Nephron (organoid): Measurements from ENCODE around the gene MMD.
"Not testable (repeated sequence)": the region's sequence is repeated elsewhere in the genome, so short reads cannot be mapped to it uniquely, and the experiment has no call there.

Source experiments
- H3K27ac Mint-ChIP-seq, 3 experiments: 2 replicates each; pipeline ENCODE4 v1.8.0; 2020; ENCODE audit warnings: mixed read lengths in 3 of 3, mild to moderate bottlenecking in 2 of 3, moderate library complexity in 1 of 3
- H3K27me3 Mint-ChIP-seq: 2 replicates; pipeline ENCODE4 v1.8.0; 2021; ENCODE audit warnings: low read depth, mild to moderate bottlenecking, moderate library complexity, mixed read lengths
- H3K36me3 Mint-ChIP-seq: 2 replicates; pipeline ENCODE4 v1.8.0; 2020; ENCODE audit warnings: low read depth, mixed read lengths
- H3K4me1 Mint-ChIP-seq: 2 replicates; pipeline ENCODE4 v1.8.0; 2020; ENCODE audit warnings: mixed read lengths
- H3K4me3 Mint-ChIP-seq, 3 experiments: 2 replicates each; pipeline ENCODE4 v1.8.0; 2020; ENCODE audit warnings: mild to moderate bottlenecking in 3 of 3, mixed read lengths in 3 of 3, moderate library complexity in 2 of 3
- H3K9me3 Mint-ChIP-seq: 2 replicates; pipeline ENCODE4 v1.8.0; 2020; ENCODE audit warnings: mixed read lengths
- CTCF ChIP-seq, 3 experiments: fragments of 200-600 bp; sonication (generic); IDR thresholded peaks; one replicate each; pipeline ENCODE4 v1.5.0; 2021; ENCODE audit warnings: antibody characterized with exemption in 3 of 3; ENCODE audit not compliant: unreplicated experiment in 3 of 3

Gene MMD

GRCh38 chr17:55426851-55427586, 5.4 kb upstream of the MMD start:
- no peaks in the 10 kb centered on the region for H3K36me3 Mint-ChIP-seq
- H3K27ac Mint-ChIP-seq: no peak overlapping the region
- TF ChIP-seq CTCF (IDR thresholded peaks at IDR 0.05; ENCODE audit: unreplicated experiment in 3 of 3): no peak
- H3K4me1 Mint-ChIP-seq: peaks cover 11% of the 10 kb centered on the region
- H3K27me3 Mint-ChIP-seq: peaks cover 20% of the 10 kb centered on the region
- no peaks in the 10 kb centered on the region for H3K9me3 Mint-ChIP-seq
- H3K4me3 Mint-ChIP-seq: no peak overlapping the region

GRCh38 chr17:55424893-55425540, 3.4 kb upstream of the MMD start:
- Mint-ChIP-seq H3K9me3 (no peaks in the 10 kb centered on the region), H3K36me3 (no peaks in the 10 kb centered on the region), H3K4me1 (peaks cover 9% of the 10 kb centered on the region), H3K4me3 (no peak overlapping the region), H3K27me3 (peaks cover 21% of the 10 kb centered on the region), H3K27ac (no peak overlapping the region)
- TF ChIP-seq CTCF (IDR thresholded peaks at IDR 0.05; ENCODE audit: unreplicated experiment in 3 of 3): no peak

- H3K9me3 Mint-ChIP-seq: no peaks in the 10 kb centered on the region
- peaks cover 16% of the 10 kb centered on the region for H3K4me1 Mint-ChIP-seq
- H3K27me3 Mint-ChIP-seq: peaks cover 21% of the 10 kb centered on the region
- peaks cover 11% of the 10 kb centered on the region for H3K36me3 Mint-ChIP-seq
- no peak for TF ChIP-seq CTCF (IDR thresholded peaks at IDR 0.05; ENCODE audit: unreplicated experiment in 3 of 3)
- H3K27ac Mint-ChIP-seq: no peak overlapping the region
- peak overlapping the region; percentile 60 to 78 (median 74) for H3K4me3 Mint-ChIP-seq
Measured at GRCh38 chr17:55423535-55423934, 1.9 kb upstream of the MMD start.

GRCh38 chr17:55422828-55423164, 1.2 kb upstream of the MMD start:
- peaks cover 18% of the 10 kb centered on the region for H3K36me3 Mint-ChIP-seq
- H3K4me1 Mint-ChIP-seq: peaks cover 19% of the 10 kb centered on the region
- peaks cover 21% of the 10 kb centered on the region for H3K27me3 Mint-ChIP-seq
- H3K27ac Mint-ChIP-seq, H3K9me3 Mint-ChIP-seq: not testable (repeated sequence)
- peak overlapping the region; percentile 60 to 78 (median 74) for H3K4me3 Mint-ChIP-seq

GRCh38 chr17:55420776-55421178, 858 bp downstream of the MMD start:
- Mint-ChIP-seq H3K36me3 (peaks cover 31% of the 10 kb centered on the region), H3K9me3 (peaks cover 3% of the 10 kb centered on the region), H3K4me1 (peaks cover 33% of the 10 kb centered on the region), H3K4me3 (peak overlapping the region; percentile 92 to 93 (median 92)), H3K27me3 (peaks cover 20% of the 10 kb centered on the region), H3K27ac (peak overlapping the region; percentile 23 to 83 (median 60))
- no peak for TF ChIP-seq CTCF (IDR thresholded peaks at IDR 0.05; ENCODE audit: unreplicated experiment in 3 of 3)

GRCh38 chr17:55420067-55420775, 1.4 kb downstream of the MMD start:
- Mint-ChIP-seq H3K27ac (peak overlapping the region; percentile 23 to 83 (median 60)), H3K27me3 (peaks cover 15% of the 10 kb centered on the region), H3K36me3 (peaks cover 33% of the 10 kb centered on the region), H3K9me3 (peaks cover 3% of the 10 kb centered on the region), H3K4me1 (peaks cover 34% of the 10 kb centered on the region), H3K4me3 (peak overlapping the region; percentile 92 to 93 (median 92))
- no peak for TF ChIP-seq CTCF (IDR thresholded peaks at IDR 0.05; ENCODE audit: unreplicated experiment in 3 of 3)
